Left renal pelvis (tissue), 4 donors: ENCODE measurements around the gene KLHL29. TPM values are rescaled to one million over a fixed set of nuclear protein-coding genes. Genes with fewer than 3 reads are reported as not detected.

ENCODE experiments used
- DNase-seq, 4 donors: peaks; one replicate each; pipeline ENCODE4 v3.0.0-alpha.2; 2013; ENCODE audit warnings: low read depth in 4 of 4, low spot score in 3 of 4
- polyA plus RNA-seq, 4 donors: library from polyadenylated mRNA; unstranded; fragments of 120-200 nt; gene quantifications; one replicate each; pipeline ENCODE4 v1.2.1, GENCODE V29; 2013; ENCODE audit not compliant: insufficient read length in 4 of 4

The KLHL29 gene
- polyA plus RNA-seq, 4 donors, result 7.5 to 11.6 (median 11.1) TPM

- no peak for DNase-seq
These were observed 301.5 kb downstream of the KLHL29 start for GRCh38 chr2:23686405-23687029.

- no peak for DNase-seq
These were observed 302.2 kb downstream of the KLHL29 start for GRCh38 chr2:23687214-23687613.

DNA sequence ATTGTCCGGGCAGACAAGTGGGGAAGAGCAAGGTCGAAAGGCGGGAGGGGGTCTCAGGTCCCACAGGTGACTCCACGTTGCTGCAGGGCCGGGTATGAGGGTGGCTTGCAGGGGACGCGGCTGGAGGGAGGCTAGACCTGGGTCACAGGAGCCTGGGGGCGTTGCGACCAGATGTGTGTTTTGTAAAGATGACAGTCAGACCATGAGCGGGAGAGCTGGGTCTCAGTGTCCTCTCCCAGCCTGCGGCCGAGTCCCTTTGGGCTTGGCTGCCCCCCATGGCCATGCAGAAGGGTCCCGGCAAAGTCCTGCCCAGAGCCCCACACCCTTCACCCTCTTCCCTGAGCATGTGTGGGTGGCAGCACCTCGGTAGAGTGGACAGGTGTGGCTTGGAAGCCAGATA lies 302.7 kb downstream of the KLHL29 start:
- no peak for DNase-seq

- DNase-seq, result no peak
These were observed 303.6 kb downstream of the KLHL29 start for GRCh38 chr2:23688486-23689130.

GRCh38 chr2:23689131-23689700 lies 304.2 kb downstream of the KLHL29 start:
- no peak for DNase-seq

GRCh38 chr2:23689891-23690290 lies 304.9 kb downstream of the KLHL29 start:
- DNase-seq, result no peak

DNA sequence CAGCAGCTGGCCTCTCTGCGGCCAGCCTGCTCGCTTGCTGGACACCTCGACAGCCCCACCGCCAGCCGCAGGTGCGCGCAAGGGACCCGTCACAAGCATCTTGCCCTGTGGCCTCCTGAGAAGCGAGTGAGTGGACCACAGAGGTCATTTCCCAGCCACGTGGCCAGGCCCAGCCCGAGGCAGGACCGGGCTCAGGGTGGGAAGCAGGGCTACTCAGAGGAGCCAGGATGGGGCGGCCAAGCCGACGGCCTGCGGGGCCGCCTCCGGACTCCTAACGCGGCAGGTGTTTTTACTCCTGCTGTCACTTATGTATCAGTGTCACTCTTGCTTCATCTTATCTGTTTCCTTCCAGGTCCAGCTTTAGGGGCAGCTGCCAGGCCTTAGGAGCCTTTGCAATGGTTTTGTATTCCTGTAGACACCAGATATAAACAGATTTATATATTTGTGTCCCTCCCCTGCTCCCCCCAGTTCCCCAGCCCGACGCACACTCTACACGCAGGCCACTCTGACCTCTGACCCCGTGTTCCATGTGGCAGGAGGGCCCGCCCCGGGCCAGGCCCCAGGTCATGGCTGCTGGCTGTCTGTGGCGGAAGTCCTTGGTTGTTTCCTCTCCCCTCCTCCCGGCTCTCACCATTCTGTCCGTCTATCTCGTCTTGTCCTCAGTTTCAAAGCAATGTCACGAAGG lies 305.6 kb downstream of the KLHL29 start:
- DNase-seq, result no peak

GRCh38 chr2:23691106-23691470 lies 306.1 kb downstream of the KLHL29 start:
- DNase-seq, result no peak

DNA sequence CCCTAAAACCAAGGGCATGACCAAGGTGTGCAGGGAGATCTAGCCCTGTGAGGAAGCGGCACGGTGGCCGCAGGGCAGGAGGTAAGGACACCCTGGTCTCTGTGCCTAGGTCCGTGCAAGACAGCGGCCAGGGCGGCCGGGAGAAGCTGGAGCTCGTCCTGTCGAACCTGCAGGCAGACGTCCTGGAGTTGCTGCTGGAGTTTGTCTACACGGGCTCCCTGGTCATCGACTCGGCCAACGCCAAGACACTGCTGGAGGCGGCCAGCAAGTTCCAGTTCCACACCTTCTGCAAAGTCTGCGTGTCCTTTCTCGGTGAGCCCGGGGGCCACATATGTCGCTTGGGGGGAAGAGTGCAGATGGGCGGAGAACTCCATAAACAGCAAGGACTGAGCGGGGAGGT lies 306.6 kb downstream of the KLHL29 start:
- DNase-seq, result no peak

- no peak for DNase-seq
These were observed 307.3 kb downstream of the KLHL29 start for GRCh38 chr2:23692263-23692662.

DNA sequence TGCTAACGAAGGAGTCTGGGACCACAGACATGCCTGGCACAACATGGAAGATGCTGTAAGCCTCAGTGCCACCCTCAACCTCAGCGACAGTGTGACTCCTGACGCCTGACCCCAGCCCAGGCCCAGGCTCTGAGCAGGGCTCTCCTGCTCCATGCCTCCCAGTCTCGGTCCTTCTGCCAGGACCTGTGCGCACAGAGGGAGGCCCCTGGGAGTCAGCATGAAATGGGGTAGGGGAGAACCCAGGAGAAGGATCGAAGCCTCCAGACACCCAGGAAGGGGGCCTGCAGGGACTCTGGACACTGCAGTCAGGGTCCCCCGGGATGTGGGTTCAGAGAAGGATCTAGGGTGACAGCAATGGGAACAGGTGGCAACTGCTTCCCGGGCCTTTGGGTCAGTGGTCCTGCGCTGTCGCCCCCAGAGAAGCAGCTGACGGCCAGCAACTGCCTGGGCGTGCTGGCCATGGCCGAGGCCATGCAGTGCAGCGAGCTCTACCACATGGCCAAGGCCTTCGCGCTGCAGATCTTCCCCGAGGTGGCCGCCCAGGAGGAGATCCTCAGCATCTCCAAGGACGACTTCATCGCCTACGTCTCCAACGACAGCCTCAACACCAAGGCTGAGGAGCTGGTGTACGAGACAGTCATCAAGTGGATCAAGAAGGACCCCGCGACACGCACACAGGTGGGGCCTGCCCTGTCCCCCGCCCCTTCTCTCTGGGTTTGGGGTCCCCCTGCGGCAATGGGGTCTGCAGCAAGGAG lies 308.0 kb downstream of the KLHL29 start:
- no peak for DNase-seq

DNA sequence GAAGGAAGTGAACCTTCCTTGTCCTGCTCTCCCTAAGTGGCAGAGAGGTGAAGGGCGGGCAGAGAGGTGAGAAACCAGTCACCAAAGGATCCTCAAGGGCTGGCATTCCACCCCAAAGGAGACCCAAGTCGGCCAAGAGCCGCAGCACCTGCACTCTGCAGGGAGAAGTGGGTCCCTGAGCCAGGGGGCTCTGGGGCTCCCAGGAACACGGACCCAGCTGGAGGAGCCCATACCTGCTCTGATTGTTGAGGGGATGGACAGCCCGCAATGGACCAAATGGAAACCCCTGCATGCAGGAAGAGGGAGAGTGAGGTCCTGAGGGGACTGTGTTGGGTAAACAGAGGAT lies 308.6 kb downstream of the KLHL29 start:
- DNase-seq, result no peak

DNA sequence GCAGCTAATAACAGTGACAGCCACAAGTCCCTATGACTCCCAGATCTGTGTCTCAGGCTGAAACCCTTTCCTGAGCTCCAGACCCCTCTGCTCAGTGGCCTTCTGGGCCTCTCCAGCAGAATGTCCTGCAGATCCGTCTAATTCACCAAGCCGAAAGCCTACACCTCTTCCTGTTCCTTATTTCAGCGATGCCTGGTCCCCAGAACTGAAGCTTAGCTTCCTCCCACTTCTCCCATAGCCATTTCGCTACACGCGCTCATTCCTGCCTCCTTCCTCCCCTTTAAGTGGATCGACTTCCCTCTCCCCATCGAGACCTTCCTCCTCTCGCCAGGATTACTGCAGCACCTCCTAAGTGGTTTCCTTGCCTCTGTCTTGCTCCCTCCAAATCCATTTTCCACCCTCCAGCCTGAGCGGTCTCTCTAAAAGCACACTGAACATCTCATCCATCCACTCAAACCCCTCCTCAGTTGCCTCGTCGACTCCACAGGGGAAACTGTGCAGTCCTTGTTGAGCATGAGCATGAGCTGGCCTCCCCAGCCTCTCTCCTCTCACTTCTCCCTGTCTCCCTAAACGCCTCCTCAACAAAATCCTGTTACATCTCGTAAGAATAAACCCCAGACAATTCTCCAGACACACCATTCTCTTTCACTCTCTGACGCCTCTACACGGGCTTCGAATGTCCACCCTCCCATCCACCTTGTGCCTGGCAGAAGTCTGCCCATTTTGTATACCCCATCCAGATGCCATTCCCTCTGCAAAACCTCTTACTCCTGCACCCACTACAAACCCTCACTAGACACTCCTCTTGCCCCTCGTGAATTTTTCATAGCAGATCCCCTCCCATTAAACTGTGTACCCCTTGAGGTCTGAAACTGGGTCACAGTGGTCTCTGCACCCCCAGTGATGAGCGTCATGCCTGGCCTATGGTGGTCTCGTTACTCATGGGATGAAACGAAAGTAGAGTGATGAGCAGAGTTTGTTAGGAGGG lies 309.4 kb downstream of the KLHL29 start:
- no peak for DNase-seq

GRCh38 chr2:23695214-23695889 lies 310.4 kb downstream of the KLHL29 start:
- DNase-seq, result no peak

DNA sequence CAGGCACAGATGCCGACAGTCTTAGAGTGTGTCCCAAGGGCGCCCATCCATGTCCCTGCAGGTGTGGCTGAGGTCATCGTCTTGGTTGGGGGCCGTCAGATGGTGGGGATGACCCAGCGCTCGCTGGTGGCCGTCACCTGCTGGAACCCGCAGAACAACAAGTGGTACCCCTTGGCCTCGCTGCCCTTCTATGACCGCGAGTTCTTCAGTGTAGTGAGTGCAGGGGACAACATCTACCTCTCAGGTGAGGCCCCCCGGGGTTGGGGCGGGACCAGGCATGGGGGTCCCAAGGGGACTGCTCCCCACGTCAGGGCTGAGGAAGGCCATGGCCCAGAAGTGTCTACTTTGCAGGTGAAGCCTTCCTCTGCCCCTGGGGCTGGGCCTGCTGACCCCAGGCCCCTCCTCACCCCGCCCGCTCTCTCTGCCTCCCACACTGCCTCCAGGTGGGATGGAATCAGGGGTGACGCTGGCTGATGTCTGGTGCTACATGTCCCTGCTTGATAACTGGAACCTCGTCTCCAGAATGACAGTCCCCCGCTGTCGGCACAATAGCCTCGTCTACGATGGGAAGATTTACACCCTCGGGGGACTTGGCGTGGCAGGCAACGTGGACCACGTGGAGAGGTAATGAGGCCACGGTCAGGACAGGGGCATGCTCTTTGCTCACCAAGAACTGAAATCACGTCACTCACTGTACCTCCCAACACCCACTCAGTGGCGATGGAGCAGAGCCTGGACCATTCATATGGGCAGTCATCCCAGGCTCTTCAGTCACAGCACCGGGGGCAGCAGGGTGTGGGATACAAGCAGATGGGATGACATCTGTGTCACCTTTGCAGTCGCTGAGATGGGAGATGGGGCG lies 311.1 kb downstream of the KLHL29 start:
- DNase-seq, result no peak

DNA sequence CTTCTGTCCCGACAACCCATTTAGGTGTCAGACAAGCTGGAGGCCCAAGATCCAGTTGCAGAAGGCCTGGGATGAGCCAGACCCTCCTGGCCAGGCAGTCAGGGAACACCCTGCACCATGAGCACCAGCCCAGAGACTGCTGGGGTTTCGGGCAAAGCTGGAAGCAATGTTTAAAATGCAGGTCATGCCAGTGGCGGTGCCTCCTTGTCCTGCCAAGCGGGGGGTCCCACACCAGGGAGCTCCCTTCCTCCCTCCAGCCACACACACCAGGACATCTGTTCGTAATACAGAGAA lies 311.7 kb downstream of the KLHL29 start:
- DNase-seq, result no peak

DNA sequence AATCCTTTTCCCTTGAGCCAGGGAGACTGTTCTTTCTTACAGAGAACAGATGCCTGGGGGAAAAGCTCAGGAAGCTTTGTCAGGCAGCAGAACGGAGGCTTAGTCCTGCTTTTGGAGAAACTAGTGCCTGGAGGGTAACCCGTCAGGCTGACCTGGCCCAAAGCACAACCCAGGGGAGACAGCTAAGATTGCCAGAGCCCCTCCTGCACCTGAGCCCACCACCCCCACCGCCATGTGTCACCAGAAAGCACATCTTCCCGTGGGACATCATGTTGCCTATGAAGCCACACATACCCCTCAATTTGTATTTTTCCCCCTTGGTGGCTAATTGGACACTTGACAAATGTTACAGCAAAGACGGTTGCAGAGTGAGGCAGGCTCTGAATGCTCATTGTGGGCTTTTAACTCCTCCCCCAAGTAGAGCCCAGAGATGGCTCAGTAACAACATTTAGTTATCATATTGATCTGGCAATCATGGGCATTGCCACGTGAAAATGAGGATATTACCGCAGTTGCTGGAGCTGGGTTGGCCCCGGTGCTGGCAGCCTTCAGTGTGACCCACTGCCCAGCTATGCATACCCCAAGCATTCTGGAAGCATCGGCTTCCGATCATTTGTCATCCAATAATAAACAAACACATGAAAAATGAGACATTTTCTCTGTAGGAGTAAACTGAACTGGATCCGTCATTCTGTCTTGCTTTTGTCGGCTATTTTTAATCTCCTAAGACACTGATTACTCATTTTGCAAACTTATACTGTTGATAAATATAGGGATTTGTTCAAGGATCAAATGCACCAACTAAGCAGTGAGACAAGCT lies 312.5 kb downstream of the KLHL29 start:
- no peak for DNase-seq
